ENCODE data around the gene GSN.
"Not testable (repeated sequence)": the region's sequence is repeated elsewhere in the genome, so short reads cannot be mapped to it uniquely, and the experiment has no call there.

Gene GSN

DNA sequence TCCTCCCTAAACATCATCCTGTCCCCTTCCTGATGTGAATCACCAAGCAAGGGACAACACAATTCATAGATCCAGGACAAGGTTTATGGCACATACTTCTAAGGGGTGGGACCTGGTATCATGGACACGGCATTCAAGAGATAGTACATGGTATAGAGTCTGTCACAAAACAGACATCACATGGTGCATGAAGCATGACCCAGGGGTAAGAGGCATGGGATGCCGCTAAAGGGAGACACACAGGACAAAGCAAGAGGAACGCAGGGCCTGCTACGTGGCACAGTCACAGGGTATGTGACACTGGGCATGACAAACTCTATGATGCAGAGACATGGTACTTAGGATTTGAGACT, 20.7 kb downstream of the GSN start:
- no peak for DNase-seq (ENCODE audit: low spot score)

DNA sequence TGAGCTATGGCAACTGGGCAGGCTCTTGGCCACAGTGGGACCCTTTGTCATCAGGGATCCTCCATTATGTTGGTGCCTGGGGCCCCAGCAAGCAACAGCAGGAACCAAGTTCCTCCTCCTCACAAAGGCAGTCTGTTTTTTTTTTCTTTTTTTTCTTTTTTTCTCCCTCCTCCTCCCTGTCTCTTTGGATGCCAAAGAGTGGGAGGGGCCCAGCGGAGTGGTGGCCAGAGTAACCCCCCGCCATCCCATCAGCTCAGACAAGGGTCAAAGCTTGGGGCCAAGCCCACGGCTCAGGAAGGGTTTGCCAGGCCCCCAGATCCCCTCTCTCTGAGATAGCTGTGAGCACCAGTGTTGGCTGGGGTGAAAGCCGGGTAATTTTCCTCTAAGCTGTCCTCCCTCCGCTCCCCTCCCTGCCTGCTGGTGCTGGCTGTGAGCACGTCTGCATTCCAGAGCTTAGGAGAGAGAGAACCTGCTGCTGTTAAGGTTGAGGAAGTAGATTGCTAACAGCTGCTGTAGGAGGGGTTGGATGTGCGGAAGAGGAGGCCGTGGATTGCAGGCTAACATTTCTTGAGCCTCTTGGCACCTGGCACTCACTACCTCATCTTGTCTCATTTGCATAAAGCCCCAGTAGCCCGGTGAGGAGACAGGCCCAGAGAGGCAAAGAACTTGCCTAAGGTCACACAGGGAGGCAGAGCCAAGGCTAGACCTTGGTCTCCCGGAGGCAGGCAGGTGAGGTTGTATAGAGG, 21.2 kb downstream of the GSN start:
- no peak for DNase-seq (ENCODE audit: low spot score)

DNA sequence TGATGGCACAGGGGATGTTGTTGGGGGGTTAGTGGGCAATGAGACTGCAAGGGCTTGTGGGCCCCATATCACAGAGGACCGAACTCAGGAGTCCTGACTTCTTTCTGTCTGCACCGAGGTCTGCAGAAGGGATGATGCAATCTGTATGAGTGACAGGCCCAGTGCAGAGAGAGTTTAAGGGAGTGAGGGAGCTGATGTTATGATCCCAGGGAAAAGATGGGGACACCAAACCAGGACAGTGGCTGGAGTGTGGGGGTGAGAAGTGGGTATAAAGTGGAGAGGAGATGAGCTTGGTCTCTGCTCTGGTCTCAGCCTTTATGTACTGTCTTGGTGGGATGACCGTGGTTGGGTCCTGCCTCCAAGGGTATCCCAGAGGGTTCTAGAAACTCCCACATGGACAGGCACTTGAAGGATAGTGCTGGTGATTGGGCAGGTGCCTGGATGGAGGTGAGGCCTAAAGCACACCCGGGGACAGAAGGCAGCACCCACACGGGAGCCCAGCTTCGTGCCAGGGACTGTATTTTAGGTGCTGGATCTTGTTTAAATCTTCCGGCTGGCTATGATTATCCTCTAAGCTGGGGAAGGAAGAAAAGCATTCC, 21.9 kb downstream of the GSN start:
- no peak for DNase-seq (ENCODE audit: low spot score)

DNA sequence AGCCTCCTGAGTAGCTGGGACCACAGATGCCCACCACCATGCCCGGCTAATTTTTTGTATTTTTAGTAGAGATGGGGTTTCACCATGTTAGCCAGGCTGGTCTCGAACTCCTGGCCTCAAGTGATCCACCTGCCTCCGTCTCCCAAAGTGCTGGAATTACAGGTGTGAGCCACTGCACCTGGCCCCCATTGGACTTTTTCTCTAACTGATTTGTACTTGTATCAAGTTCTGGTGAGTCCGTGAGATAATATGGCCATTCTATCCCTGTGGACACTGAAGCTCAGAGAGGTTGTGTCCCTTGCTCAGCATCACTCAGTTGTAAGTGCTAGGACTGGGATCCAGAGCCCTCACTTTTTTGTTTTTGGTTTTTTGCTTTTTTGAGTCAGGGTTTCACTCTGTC, 23.6 kb downstream of the GSN start:
- DNase-seq (ENCODE audit: low spot score), result not testable (repeated sequence)

DNA sequence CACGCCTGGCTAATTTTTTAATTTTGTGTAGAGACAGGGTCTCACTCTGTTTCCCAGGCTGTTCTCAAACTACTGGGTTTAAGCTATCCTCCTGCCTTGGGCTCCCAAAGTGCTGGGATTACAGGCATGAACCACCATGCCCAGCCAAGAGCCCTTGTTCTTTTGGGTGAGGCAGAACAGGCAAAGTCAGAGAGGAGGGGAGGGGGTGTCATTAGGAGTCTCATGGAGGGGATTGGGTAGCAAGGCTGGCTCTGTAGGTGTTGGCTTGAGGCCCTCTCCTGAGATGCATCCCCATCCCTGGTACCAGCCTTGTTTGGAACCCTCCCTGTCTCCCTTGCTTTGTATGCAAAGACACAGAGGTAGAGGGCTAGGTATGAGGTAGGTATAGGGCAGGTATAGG, 24.1 kb downstream of the GSN start:
- DNase-seq (ENCODE audit: low spot score), result no peak

DNA sequence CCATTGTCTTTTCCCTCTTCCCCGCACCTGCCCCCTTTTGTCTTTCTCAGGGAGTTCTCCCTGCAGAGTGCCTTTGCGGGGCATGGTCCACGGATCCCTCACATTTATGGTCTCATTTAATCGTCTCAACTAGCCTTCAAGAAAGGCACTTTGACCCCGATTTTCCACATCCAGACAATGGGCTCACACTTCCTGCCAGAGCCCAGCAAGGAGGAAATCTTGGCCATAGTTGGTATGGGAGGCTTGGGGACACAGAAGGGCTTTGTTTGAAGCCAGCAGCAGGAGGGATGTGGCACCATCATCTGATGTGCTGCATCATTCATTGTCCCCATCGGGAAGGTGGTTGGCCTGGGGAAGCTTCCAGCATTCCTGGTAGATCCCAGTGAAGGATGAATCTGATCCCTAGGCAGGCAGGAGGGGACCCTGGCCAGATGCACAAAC, 24.9 kb downstream of the GSN start:
- DNase-seq (ENCODE audit: low spot score), result no peak

DNA sequence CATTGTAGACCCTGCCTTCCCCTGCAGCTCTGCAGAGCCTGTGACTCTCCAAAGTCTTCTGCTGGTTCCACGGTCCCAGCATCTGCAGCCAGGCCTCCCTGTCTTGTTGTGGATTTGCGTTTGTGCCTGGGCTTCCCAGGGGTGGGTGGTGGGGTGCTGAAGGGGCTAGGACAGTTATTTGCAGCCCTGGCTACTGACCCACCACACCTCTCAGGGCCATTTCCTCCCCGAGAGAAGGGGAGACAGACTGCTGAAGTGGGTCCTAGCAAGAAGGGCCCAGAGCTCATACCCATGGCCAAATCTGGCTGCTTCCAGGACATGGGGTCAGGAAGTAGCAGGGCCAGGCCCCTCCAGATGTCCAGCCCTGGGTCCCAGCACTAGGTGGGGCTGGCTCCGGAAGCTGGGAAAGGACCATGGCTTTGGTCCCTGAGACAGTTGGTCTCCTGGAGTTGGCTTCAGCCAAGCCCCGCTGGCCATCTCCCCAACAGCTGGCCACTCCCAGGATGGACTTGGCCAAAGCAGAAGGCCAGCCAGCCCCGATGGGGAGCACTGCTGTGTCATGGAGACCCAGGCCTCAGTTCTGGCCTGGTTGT, 26.3 kb downstream of the GSN start:
- no peak for DNase-seq (ENCODE audit: low spot score)

DNA sequence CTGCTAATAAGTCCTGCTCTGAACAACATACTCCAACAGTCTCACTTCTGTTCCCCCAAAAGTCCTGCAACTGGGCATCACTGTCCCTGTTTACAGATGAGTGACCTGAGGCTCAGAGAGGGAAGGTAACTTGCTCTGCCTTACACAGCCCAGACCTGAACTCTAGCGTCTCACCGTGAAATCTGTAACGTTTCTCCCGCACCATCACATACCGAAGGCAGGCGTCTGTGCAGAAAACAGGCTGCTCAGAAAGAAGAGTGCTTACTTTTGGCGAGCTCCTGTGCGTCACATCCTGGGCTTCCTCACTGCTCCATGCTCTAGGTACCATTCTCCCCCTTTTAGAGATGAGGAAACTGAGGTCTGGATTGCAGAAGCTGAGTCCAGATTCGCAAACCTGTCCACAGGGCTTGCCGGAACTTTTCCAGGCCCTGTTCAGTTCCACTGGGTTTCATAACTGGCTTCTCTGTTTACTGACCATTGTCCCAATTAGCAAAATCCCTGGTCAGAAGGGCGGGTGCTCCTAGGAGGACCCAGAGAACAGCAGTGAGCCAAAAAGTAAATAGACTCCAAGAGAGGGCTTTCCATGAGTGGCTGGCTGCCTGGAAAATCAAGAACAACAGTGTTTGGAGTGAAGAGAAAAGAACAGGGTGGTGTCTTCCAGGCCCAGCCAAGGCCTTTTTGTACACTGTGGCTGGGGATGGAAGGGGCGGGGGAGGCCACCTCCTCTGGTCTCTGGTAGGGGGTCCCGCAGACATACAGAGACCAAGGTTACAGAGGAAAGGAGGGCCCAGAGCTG, 27.1 kb downstream of the GSN start:
- DNase-seq (ENCODE audit: low spot score), result no peak

DNA sequence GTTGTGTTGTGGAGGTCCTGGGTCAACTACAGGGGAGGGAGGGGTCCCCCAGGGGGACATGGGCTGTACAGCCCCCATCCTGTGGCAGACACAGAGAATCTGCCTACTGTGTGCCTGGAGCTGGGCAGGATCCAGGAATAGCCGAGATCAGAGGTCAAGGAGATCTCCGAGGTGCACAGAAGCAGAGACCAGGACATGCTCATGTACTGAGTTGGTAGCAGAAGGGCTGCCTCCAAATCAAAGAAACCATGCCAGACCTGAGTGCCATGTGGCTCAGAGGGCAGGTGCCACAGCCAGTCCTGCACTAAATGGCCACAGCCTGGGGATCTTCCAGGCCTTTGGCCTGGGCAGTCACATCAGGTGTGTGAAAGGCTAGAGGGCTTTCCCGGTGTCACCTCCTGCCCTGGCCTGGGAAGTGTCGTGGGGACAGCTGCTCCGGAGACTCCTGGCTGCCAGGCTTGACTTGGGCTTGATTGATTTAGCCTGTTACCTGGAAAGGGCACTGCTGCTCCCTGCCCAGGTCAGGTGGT, 27.8 kb downstream of the GSN start:
- DNase-seq (ENCODE audit: low spot score), result no peak

DNA sequence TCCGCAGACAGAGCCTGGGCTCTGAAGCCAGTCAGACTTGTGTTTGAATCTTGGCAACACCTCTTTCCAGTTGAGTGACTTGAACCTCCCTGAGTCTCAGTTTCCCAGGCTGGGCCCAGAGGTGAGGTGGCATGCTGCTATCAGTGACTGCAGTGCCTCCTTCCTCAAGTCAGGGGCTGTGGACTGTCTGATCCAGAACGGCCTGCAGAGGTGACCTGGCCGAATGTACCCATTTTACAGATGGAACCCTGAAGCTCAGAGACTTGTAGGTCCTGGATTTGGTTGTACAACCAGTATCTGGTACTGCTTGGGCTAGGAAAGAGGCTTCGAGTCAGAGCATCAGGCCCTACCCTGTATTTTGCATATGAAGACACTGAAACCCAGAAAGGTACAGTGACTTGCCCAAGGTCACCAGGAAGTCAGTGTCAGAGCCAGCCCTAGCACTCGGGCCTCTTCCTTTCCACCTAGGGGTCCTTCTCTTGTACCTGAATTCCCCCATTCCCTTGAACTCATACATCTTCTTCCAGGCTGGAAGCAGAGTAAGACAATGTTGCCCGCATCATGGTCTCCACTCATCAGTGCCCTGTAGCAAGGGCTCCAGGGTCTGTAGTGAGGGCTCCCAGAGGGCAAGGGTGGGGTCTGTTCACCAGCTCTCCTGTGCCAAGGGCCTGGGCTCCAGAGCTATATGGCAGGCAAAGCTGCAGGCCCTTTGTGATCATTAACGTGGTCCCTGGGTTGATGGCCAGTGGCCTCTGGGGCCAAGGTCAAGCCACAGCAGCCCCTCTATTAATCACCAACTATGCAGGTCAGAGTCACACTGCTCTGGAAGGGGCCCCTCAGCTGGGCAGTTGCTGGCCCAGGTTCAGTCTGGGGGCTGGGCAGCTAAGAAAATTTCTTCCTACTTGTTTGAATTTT, 28.5 kb downstream of the GSN start:
- no peak for DNase-seq (ENCODE audit: low spot score)

DNA sequence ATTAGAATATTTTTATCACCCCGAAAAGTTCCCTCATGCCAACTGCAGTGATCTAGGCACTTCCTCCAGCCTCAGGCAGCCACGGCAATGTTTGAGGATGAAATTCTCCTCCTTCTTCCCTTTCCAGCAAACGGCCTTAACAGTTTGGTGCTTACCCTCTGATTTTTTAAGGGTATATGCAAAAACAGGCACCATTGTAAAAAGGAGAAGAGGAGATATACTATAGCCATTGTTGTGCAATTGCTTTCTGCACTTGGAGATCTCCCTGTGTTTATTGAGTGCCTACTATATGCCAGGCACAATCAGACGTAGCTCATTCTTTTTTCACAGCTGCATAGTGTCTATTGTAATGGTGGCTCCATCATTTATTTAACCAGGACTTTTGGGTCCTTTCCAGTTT, 29.4 kb downstream of the GSN start:
- DNase-seq (ENCODE audit: low spot score), result no peak

DNA sequence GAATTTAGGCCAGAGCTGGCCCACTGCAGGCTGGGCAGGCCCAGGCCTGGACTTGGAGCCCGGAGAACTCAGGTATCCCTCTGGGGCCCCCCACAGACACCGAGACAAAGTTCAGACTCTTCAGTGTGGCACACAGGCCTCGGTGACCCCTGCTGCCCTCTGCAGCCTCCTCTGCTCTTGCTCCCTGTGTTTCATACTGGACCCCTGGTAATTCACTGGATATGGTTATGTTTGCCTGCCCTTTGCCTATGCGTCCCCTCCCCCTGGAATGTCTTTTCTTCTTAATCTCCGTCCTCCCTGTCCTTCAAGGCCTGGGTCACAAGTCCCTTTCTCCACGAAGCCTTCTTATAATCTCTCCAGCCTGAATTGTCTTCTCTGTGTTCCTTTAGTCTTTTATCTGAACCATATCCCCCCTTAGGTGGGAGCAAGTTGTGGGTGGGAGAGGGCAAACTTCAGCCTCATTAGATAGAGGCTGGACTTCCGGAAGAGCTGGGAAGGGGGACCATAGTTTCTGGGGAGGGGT, 30.1 kb downstream of the GSN start:
- DNase-seq (ENCODE audit: low spot score), result no peak

DNA sequence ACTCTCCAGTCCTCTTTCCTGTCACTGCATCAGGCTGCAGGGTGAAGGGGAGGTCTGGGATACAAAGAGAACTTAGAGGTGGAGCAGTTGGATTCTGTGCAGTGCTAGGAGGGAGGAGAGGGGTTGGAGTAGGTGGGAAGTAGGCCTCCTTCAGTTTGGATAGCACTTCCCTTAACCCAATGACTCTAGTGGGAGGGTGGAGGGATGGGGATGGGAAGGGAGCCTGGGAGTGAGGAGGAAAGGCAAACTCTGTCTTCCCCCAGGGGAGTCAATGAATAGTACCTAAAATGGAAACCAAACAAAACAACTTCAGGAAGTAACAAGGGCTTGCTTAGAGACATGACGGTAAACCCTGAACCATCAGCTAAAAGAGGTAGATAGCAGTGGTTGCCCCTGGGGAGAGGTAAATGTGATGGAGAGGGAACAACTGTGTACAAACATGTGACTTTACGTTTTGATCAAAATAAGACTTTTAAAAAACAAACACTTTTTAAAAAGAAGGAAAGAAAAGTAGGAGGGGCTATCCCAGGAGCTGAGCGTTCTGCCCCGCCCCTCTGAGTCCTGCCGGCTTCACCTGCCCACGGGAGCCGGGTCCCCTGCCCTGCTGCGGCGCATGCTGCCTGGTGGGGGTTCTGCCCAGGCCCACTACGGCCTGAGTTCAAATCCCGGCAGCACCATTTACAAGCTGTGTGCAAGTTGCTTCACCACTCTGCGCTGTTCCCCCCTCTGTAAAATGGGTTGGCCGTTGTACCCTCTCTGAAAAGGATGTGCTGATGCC, 30.9 kb downstream of the GSN start:
- no peak for DNase-seq (ENCODE audit: low spot score)

DNA sequence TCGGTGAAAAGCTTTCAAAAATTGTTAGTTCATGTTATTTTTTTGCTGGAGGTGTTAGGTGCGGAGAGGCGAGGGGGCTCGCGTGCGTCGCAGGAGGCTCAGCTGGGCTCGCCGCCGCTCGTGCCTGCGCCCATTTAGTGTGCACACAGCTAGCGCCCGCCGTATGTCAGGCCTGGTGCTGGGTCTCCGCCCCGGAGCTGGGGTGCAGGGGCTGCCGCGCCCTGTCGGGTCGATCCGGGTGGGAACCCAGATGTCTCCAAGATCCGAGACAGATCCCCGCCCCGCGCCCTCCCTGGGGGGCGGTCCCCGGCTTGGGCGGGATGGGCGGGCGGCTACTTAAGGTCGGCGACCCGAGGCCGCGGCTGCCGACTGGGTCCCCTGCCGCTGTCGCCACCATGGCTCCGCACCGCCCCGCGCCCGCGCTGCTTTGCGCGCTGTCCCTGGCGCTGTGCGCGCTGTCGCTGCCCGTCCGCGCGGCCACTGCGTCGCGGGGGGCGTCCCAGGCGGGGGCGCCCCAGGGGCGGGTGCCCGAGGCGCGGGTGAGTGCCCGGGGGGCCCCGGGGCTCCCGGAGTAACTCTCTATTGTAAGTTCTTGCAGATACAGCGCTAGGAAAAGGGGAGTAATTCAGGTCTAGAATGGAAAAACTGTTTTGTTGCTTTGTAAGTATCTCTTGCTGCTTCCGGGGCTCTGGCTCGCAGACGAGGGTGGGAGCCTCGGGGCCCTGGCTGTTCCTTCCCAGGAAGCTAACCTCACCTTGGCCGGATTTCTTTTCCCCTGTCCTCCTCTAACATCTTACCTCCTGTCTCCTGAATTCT, 31.7 kb downstream of the GSN start:
- no peak for DNase-seq (ENCODE audit: low spot score)

DNA sequence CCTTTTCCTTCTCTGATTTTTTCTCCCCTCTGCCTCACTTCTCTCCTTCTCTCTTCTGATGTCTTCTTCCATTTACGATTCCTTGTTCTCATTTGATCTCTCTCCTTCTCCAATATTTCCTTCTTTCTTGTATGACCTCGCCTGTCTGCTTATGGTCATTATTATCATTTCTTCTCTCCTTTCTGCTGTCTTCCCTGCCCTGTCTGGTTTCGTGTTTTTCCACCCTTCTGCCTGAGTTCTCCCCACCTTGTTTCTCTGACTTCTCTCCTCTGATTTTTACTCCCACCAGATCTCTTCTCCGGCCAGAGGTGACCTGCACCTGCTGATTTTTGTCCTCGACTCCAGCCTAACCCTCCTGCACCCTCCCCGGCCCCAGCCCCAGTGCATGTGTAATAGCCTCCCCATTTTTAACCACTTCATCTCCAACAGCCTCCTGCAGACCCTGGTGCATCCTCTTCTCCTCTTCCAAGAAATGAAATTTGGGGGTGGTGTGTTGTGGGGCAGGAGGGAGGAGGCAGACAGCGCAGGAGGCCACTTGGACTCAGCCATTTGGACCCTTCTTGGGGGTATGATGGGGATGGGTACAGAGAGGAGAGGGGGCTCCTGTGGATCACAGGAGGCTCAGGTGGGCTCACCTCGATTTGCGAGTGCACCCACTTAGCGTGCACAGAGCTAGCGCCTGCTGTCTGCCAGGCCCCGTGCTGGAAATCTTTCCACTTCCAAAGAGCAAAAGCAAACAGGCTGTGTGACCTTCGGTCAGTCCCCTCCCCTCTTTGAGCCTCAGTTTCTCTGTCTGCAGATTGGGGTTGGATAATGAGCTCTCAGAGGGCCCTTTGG, 32.5 kb downstream of the GSN start:
- DNase-seq (ENCODE audit: low spot score), result no peak

DNA sequence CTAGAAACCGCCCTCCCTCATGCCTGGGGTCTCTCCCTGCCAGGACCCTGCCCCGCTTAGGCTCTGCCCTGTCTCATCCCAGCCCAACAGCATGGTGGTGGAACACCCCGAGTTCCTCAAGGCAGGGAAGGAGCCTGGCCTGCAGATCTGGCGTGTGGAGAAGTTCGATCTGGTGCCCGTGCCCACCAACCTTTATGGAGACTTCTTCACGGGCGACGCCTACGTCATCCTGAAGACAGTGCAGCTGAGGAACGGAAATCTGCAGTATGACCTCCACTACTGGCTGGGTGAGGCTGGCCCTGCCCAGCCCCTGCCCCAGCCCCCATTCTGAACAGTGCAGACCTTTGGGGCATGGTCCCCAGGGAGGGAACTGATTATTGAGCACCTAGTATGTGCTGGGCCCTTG, 33.9 kb downstream of the GSN start:
- DNase-seq (ENCODE audit: low spot score), result no peak

DNA sequence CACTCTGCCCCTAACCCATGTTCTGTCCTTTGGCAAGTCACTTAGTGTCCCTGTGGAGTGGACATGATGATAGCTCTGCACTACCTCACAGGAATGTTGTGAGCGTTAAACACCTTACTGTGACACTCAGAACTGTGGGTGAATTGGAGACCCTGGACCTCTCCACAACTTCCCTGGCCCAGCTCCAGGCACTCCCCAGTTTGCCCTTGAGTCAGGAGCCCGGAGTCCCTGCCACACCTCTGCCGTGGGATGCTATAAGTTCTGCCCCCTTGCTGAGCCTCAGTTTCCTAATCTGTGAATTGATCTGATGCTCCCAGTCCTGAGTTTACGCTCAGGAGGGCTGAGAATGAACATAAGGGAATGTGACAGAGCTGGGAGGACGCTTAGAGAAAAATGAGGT, 34.4 kb downstream of the GSN start:
- DNase-seq (ENCODE audit: low spot score), result no peak

DNA sequence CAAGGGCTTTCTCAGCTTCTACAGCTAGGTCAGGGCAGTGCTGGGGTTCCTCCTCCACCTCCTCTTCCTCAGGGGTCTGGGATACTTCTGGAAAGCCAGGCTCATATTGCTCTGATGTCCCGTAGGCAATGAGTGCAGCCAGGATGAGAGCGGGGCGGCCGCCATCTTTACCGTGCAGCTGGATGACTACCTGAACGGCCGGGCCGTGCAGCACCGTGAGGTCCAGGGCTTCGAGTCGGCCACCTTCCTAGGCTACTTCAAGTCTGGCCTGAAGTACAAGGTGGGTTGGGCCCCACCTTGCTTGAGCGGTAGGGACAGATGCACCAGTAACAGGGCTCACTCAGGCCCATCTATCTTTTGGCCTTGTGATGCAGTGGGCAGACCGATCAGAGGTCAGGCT, 34.8 kb downstream of the GSN start:
- no peak for DNase-seq (ENCODE audit: low spot score)

Measured in CD4-positive, alpha-beta T cell treated with Interleukin-2 at 100 ng/mL for 4 hours (primary cell).